GM03348 (cell line): ENCODE data around the gene LCN2.
"Not testable (repeated sequence)": the region's sequence is repeated elsewhere in the genome, so short reads cannot be mapped to it uniquely, and the experiment has no call there.

Source experiments
- DNase-seq: peaks from one replicate; pipeline ENCODE4 v3.0.0; 2012; ENCODE audit warnings: low spot score

The LCN2 gene

DNA sequence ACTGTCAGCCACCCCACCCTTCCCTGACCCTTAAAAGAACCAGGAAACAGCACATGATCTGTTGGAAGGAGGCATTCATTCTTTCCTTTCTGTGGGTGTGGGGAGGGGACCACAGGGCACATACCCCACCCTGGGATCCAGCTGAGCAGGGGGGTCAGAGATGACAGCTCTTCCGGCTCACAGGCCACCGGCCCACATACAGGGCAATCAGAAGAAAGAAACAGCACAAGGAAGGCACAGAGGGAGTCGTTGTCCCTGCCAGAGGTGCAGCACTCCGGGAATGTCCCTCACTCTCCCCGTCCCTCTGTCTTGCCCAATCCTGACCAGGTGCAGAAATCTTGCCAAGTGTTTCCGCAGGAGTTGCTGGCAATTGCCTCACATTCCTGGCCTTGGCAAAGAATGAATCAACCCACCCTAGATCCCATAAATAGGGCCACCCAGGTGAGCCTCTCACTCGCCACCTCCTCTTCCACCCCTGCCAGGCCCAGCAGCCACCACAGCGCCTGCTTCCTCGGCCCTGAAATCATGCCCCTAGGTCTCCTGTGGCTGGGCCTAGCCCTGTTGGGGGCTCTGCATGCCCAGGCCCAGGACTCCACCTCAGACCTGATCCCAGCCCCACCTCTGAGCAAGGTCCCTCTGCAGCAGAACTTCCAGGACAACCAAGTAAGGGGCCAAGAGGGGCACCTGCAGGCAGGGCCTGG lies at the start of gene LCN2:
Gene LCN2 (plus strand): TSS at position 453 of the 701 bp plus-strand sequence. CDS start 73 bp downstream, at position 526.
- DNase-seq: no peak

GRCh38 chr9:128099932-128100491 lies 49.2 kb upstream of the LCN2 start:
- no peak for DNase-seq

GRCh38 chr9:128100581-128100980 lies 48.7 kb upstream of the LCN2 start:
- DNase-seq: no peak

DNA sequence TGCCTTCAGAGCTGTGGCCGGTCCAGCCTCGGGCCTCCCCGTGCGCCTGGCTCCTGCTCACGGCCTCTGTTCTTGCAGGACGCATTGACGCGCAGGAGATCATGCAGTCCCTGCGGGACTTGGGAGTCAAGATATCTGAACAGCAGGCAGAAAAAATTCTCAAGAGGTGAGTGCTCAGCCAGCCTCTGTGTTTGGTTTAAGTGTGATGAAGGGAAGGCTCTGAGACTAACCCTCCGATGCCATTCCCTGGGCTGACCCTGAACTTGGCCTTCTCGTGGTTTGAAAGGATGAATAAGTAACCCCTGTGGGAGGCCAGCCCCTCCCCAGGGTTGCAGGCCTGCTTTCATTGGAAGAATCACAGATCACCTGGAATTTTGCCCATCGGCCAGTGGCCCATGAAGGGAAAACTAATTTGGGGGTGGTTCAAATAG lies 48.0 kb upstream of the LCN2 start:
- no peak for DNase-seq

DNA sequence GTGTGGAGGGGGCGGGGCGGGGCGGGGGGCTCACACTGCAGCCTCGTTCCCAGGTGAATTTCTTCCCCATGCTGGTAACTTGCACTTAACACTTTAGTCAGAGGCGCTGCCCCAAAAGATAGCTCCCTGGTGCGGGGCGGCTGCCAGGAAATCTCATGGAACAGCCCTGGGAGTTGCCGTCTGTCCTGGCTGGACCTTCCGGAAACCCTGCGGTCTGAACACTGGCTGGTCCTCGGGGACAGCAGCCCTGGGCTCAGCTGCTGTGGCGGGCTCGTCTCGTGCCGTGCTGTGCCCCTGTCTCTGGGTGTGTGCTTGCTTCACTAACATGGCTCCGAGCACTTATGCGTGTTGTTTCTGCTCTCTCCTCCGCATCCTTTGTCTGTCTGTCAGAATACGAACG lies 47.6 kb upstream of the LCN2 start:
- no peak for DNase-seq

- DNase-seq: no peak
Observed at GRCh38 chr9:128102196-128102595, 47.1 kb upstream of the LCN2 start.

GRCh38 chr9:128102861-128103588 lies 46.2 kb upstream of the LCN2 start:
- DNase-seq: no peak

DNA sequence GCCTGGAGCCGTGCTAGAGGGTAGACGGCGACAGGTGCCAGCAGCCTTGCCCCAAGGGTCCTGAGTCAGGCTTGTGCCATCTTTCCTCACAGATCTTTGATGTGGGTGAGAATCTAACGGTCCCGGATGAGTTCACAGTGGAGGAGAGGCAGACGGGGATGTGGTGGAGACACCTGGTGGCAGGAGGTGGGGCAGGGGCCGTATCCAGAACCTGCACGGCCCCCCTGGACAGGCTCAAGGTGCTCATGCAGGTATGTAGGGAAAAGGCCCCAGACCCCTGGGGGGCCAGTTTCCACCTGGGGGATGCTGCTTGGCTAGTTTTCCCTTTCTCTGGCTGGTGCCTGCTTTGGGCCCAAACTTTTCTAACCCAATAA lies 45.7 kb upstream of the LCN2 start:
- DNase-seq: no peak

DNA sequence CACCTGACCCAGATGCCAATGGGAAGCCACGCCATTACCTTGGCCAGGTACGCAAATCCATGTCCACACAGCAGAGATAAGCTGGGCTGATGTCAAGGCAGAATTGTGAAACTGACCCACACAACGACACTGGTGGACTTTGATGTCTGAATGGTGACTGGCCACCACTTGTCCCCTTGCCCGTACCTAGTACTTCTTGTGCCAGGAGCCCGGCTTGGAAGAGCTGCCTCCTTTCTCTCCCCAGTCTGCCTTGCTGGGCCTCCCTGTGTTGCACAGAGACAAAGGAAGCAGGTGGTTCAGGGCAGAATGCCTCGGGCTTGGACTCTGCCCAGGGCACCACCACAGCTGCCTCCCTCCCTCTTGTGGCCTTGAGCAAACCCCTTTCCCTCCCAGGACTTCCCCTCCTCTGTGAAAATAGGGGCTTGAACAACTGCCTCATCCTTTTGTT lies 45.1 kb upstream of the LCN2 start:
- no peak for DNase-seq

GRCh38 chr9:128105538-128106175 lies 43.6 kb upstream of the LCN2 start:
- no peak for DNase-seq

DNA sequence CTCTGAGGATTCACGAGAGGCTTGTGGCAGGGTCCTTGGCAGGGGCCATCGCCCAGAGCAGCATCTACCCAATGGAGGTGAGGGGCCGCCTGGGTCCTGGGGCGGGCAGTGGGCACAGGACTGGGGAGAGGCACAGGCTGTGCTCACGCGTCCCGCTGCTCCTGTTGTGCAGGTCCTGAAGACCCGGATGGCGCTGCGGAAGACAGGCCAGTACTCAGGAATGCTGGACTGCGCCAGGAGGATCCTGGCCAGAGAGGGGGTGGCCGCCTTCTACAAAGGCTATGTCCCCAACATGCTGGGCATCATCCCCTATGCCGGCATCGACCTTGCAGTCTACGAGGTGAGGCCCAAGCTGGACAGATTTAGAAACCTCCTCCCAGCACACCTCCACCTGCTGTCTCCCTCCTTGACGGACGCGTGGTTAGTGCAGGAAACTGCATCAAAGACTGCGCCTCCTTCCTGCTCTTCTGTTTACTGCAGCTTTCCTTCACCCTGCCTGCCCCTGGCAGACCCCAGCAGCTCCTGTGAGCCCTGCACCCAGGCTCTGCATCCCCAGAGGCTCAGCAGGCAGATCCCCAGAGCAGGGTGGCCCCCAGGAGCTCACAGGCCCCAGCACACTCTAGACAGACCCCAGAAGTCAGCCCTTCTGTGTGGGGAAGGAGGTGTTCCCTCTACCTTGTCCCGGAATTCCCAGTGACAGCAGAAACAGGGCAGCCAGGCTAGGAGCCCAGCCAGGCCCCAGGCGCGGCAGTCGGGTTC lies 42.9 kb upstream of the LCN2 start:
- no peak for DNase-seq

- DNase-seq: no peak
Observed at GRCh38 chr9:128106940-128107467, 42.2 kb upstream of the LCN2 start.

DNA sequence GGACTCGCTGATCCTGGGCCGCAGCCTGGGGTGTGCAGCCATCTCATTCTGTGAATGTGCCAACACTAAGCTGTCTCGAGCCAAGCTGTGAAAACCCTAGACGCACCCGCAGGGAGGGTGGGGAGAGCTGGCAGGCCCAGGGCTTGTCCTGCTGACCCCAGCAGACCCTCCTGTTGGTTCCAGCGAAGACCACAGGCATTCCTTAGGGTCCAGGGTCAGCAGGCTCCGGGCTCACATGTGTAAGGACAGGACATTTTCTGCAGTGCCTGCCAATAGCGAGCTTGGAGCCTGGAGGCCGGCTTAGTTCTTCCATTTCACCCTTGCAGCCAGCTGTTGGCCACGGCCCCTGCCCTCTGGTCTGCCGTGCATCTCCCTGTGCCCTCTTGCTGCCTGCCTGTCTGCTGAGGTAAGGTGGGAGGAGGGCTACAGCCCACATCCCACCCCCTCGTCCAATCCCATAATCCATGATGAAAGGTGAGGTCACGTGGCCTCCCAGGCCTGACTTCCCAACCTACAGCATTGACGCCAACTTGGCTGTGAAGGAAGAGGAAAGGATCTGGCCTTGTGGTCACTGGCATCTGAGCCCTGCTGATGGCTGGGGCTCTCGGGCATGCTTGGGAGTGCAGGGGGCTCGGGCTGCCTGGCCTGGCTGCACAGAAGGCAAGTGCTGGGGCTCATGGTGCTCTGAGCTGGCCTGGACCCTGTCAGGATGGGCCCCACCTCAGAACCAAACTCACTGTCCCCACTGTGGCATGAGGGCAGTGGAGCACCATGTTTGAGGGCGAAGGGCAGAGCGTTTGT lies 41.6 kb upstream of the LCN2 start:
- DNase-seq: no peak

GRCh38 chr9:128108269-128109049 lies 40.8 kb upstream of the LCN2 start:
- no peak for DNase-seq

DNA sequence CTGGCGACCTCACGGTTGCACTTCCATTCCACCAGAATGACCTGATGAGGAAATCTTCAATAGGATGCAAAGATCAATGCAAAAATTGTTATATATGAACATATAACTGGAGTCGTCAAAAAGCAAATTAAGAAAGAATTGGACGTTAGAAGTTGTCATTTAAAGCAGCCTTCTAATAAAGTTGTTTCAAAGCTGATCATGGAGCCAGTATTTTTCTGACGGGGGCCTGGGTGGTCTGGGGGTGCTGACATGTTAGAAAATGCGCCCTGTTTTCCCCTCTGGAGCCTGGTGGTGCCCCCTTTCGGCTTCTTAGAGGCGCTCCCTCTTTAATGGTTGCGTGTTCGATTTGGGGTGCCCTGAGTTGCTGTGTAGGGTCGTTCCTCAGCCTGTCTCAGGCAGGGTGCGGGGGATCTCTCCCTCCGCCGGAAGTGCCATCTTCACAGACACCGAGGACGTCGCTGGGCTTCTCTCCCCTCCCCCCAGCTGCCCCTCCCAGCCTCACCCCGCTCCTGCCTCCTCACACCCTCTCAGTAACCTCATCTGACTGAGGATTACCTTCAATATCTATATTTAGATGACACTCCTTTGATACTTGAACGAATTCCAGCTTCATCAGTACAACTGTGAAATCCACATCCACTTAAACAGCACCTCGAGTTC lies 40.1 kb upstream of the LCN2 start:
- DNase-seq: no peak

- DNase-seq: not testable (repeated sequence)
Observed at GRCh38 chr9:128111726-128112125, 37.5 kb upstream of the LCN2 start.

- DNase-seq: no peak
Observed at GRCh38 chr9:128113526-128114325, 35.5 kb upstream of the LCN2 start.

DNA sequence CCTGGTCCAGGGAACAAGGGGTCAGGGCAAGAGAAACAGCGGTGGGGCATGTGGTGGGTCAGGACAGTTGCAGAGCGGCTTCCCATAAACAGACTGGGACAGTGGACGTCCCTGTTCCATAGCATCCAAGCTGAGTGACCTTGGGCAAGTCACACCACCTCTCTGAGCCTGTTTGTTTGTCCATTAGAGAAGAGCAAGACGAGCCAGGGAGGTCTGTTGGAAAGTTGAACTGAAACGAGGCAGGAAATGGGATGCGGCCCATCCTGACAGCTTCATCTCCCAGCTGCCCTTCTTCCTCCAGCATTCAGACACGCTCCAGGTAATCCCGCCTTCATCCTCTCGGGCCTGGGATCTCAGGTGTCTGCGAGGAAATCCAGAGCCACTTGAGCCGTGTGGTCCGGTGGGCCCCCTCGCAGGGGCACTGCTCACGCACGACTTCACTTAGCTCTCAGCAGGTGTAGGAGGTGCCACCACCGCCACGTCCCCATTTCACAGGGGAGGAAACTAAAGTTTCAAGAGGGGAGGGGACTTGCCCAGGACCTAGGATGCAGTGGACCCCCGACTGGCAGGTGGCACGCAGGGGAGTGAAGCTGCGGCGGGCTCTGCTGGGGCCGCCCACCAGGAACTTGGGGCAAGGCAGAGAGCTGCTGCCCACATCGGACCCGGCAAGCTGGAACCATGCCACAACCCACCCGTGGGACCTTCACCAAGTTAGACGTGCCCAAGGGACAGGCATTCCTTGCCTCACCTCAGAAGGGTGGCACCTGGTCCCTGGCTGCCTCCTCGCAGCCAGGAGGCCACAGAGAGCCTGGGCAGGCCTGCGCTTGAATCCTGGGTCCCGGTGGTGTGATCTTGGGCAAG lies 34.7 kb upstream of the LCN2 start:
- no peak for DNase-seq
